IPS-18c (cell line): Measurements from ENCODE around the gene EPB41L5.

Source experiments
- H3K4me3 ChIP-seq: 2 replicates; pipeline ENCODE4 v1.7.0; 2013; ENCODE audit warnings: low read depth, mild to moderate bottlenecking, low read length, moderate library complexity; ENCODE audit not compliant: insufficient read depth
- H3K9me3 ChIP-seq: one replicate; pipeline ENCODE4 v1.6.1; 2013; ENCODE audit warnings: mild to moderate bottlenecking, low read length, moderate library complexity; ENCODE audit not compliant: control insufficient read depth, insufficient read depth

EPB41L5 gene

GRCh38 chr2:120224256-120224655 lies 211.4 kb downstream of the EPB41L5 start:
- Histone ChIP-seq H3K9me3 (peaks cover 4% of the 10 kb centered on the region), H3K4me3 (no peak overlapping the region)

GRCh38 chr2:120224735-120225548 lies 212.1 kb downstream of the EPB41L5 start:
- H3K9me3 ChIP-seq, result peaks cover 4% of the 10 kb centered on the region
- H3K4me3 ChIP-seq, result no peak overlapping the region

- peaks cover 4% of the 10 kb centered on the region for H3K9me3 ChIP-seq
- H3K4me3 ChIP-seq, result no peak overlapping the region
These were observed 212.7 kb downstream of the EPB41L5 start for GRCh38 chr2:120225549-120226065.

- peaks cover 4% of the 10 kb centered on the region for H3K9me3 ChIP-seq
These were observed 213.4 kb downstream of the EPB41L5 start for GRCh38 chr2:120226316-120226715.

GRCh38 chr2:120227111-120227991 lies 214.5 kb downstream of the EPB41L5 start:
- Histone ChIP-seq H3K4me3 (no peak overlapping the region), H3K9me3 (peaks cover 4% of the 10 kb centered on the region)

More at GRCh38 chr2:120226316-120226715, 213.4 kb downstream of the EPB41L5 start:
- H3K4me3 ChIP-seq, result no peak overlapping the region

- H3K9me3 ChIP-seq, result no peaks in the 10 kb centered on the region
- H3K4me3 ChIP-seq, result no peak overlapping the region
These were observed 215.6 kb downstream of the EPB41L5 start for GRCh38 chr2:120228503-120228902.
